Neural cell (in vitro differentiated cells): Measurements from ENCODE around the gene RALGPS2. TPM values are rescaled to one million over a fixed set of nuclear protein-coding genes. Genes with fewer than 3 reads are reported as not detected.

Experiments
- H2AFZ ChIP-seq: fragments of 200-600, 300-800 bp; sonication (generic), shearing (Covaris generic); 2 replicates; pipeline ENCODE4 v1.6.0; 2014; ENCODE audit warnings: low read depth, mild to moderate bottlenecking, antibody characterized with exemption, low read length, moderate library complexity
- H3F3A ChIP-seq: fragments of 200-600 bp; shearing (Covaris generic); 2 replicates; pipeline ENCODE4 v1.6.1; 2016; ENCODE audit warnings: mild to moderate bottlenecking, moderate library complexity, mixed read lengths, antibody characterized with exemption, low read length; ENCODE audit not compliant: insufficient read depth, poor library complexity, severe bottlenecking
- H3K27ac ChIP-seq: fragments of 200-600, 300-800 bp; sonication (generic), shearing (Covaris generic); 2 replicates; pipeline ENCODE4 v1.5.1; 2014; ENCODE audit warnings: mild to moderate bottlenecking, low read length, moderate library complexity
- H3K27me3 ChIP-seq: fragments of 300-800, 200-600 bp; sonication (generic), shearing (Covaris generic); 2 replicates; pipeline ENCODE4 v1.6.0; 2014; ENCODE audit warnings: mild to moderate bottlenecking, low read depth, low read length, moderate library complexity; ENCODE audit not compliant: insufficient read depth
- H3K36me3 ChIP-seq: fragments of 300-800, 200-600 bp; sonication (generic), shearing (Covaris generic); 2 replicates; pipeline ENCODE4 v1.5.1; 2014; ENCODE audit warnings: mild to moderate bottlenecking, antibody characterized with exemption, low read length, moderate library complexity; ENCODE audit not compliant: insufficient read depth
- H3K4me2 ChIP-seq: fragments of 300-800, 200-600 bp; sonication (generic), shearing (Covaris generic); 2 replicates; pipeline ENCODE4 v1.6.0; 2014; ENCODE audit warnings: mild to moderate bottlenecking, low read length
- H3K4me3 ChIP-seq: fragments of 300-800, 200-600 bp; sonication (generic), shearing (Covaris generic); 2 replicates; pipeline ENCODE4 v1.5.1; 2014; ENCODE audit warnings: mild to moderate bottlenecking, low read length, moderate library complexity
- H3K79me2 ChIP-seq: fragments of 200-600 bp; shearing (Covaris generic); replicated peaks from 2 replicates; pipeline ENCODE4 v1.6.0; 2014; ENCODE audit warnings: mild to moderate bottlenecking, low read length, moderate library complexity; ENCODE audit not compliant: insufficient read depth
- H3K9ac ChIP-seq: fragments of 300-800, 200-600 bp; sonication (generic), shearing (Covaris generic); 2 replicates; pipeline ENCODE4 v1.6.1; 2016; ENCODE audit warnings: mild to moderate bottlenecking, low read length, mixed read lengths
- H3K9me2 ChIP-seq: fragments of 200-600 bp; shearing (Covaris generic); 2 replicates; pipeline ENCODE4 v1.6.1; 2016; ENCODE audit warnings: mild to moderate bottlenecking, low read length, mixed read lengths; ENCODE audit not compliant: insufficient read depth
- H3K9me3 ChIP-seq: fragments of 200-600, 300-800 bp; sonication (generic), shearing (Covaris generic); 2 replicates; pipeline ENCODE4 v1.6.1; 2016; ENCODE audit warnings: mild to moderate bottlenecking, mixed run types, low read length, moderate library complexity, mixed read lengths
- H4K20me1 ChIP-seq: fragments of 200-600 bp; shearing (Covaris generic); 2 replicates; pipeline ENCODE4 v1.6.1; 2016; ENCODE audit warnings: mild to moderate bottlenecking, mixed run types; ENCODE audit not compliant: insufficient read depth
- CTCF ChIP-seq: fragments of 450-650 bp; IDR thresholded peaks from 2 replicates; pipeline ENCODE4 v1.5.1; 2014; ENCODE audit warnings: antibody characterized with exemption, mild to moderate bottlenecking, moderate library complexity; ENCODE audit not compliant: poor library complexity, severe bottlenecking
- EP300 ChIP-seq: fragments of 450-650 bp; conservative IDR thresholded peaks from 2 replicates; pipeline ENCODE4 v1.6.1; 2014; ENCODE audit warnings: antibody characterized with exemption, mild to moderate bottlenecking, moderate library complexity; ENCODE audit not compliant: poor library complexity, severe bottlenecking
- EZH2 ChIP-seq: fragments of 200-600, 300-800 bp; shearing (Covaris generic), sonication (generic); IDR thresholded peaks from 2 replicates; pipeline ENCODE4 v1.6.1; 2014; ENCODE audit warnings: antibody characterized with exemption, low read length, borderline replicate concordance, mild to moderate bottlenecking; ENCODE audit not compliant: insufficient read depth, poor library complexity, severe bottlenecking
- MXI1 ChIP-seq: fragments of 450-650 bp; conservative IDR thresholded peaks from 2 replicates; pipeline ENCODE4 v1.6.1; 2014; ENCODE audit warnings: antibody characterized with exemption, mild to moderate bottlenecking; ENCODE audit not compliant: poor library complexity, severe bottlenecking
- POLR2AphosphoS5 ChIP-seq: IDR thresholded peaks from 2 replicates; pipeline ENCODE4 v1.6.1; 2012
- RAD21 ChIP-seq: fragments of 450-650 bp; conservative IDR thresholded peaks from 2 replicates; pipeline ENCODE4 v1.6.1; 2014; ENCODE audit warnings: antibody characterized with exemption, mild to moderate bottlenecking, moderate library complexity
- REST ChIP-seq: IDR thresholded peaks from 2 replicates; pipeline ENCODE4 v1.6.1; 2012; ENCODE audit warnings: borderline replicate concordance
- SMC3 ChIP-seq: fragments of 450-650 bp; conservative IDR thresholded peaks from 2 replicates; pipeline ENCODE4 v1.6.1; 2014; ENCODE audit warnings: antibody characterized with exemption, mild to moderate bottlenecking, moderate library complexity; ENCODE audit not compliant: poor library complexity
- TAF1 ChIP-seq: IDR thresholded peaks from 2 replicates; pipeline ENCODE4 v1.6.1; 2012; ENCODE audit warnings: low read depth
- polyA plus RNA-seq: library from polyadenylated mRNA; depleted of rRNA; stranded (reverse); fragments of >200 nt; gene quantifications from 2 replicates; pipeline ENCODE4 v1.2.3, GENCODE V29; 2014

RALGPS2 gene
- polyA plus RNA-seq, 1 donor from 2014 or later: 26.6 TPM

- no peaks in the 10 kb centered on the region for H3K27me3 ChIP-seq
Observed at GRCh38 chr1:178895928-178896327, 170.9 kb downstream of the RALGPS2 start.

GRCh38 chr1:178898401-178898800 lies 173.4 kb downstream of the RALGPS2 start:
- H3K27me3 ChIP-seq: no peaks in the 10 kb centered on the region
- no peaks in the 10 kb centered on the region for H3K79me2 ChIP-seq
- H3K27ac ChIP-seq: no peak overlapping the region
- H2AFZ ChIP-seq: no peak overlapping the region
- H3F3A ChIP-seq: no peaks in the 10 kb centered on the region
- H3K9me3 ChIP-seq: no peaks in the 10 kb centered on the region
- H3K36me3 ChIP-seq: no peaks in the 10 kb centered on the region
- no peak overlapping the region for H3K9ac ChIP-seq
- no peaks in the 10 kb centered on the region for H3K9me2 ChIP-seq
- H3K4me3 ChIP-seq: no peak overlapping the region
- no peaks in the 10 kb centered on the region for H4K20me1 ChIP-seq
- H3K4me2 ChIP-seq: no peak overlapping the region
- no peak for TF ChIP-seq POLR2AphosphoS5
- TF ChIP-seq CTCF: no peak
- TF ChIP-seq EP300: no peak
- TF ChIP-seq REST: no peak
- no peak for TF ChIP-seq MXI1
- no peak for TF ChIP-seq TAF1
- TF ChIP-seq RAD21: no peak

More at GRCh38 chr1:178895928-178896327, 170.9 kb downstream of the RALGPS2 start:
- H3K27ac ChIP-seq: no peak overlapping the region
- no peak for TF ChIP-seq POLR2AphosphoS5
- no peak for TF ChIP-seq REST
- no peak for TF ChIP-seq EZH2
- TF ChIP-seq EP300: no peak
- no peak for TF ChIP-seq MXI1
- no peak for TF ChIP-seq RAD21
- no peak for TF ChIP-seq SMC3
- no peak for TF ChIP-seq CTCF
- TF ChIP-seq TAF1: no peak
- H3K9me2 ChIP-seq: no peaks in the 10 kb centered on the region
- H3K9me3 ChIP-seq: no peaks in the 10 kb centered on the region
- no peak overlapping the region for H3K4me3 ChIP-seq
- no peak overlapping the region for H3K4me2 ChIP-seq
- no peaks in the 10 kb centered on the region for H3F3A ChIP-seq
- no peak overlapping the region for H3K9ac ChIP-seq
- H4K20me1 ChIP-seq: no peaks in the 10 kb centered on the region
- H3K79me2 ChIP-seq: no peaks in the 10 kb centered on the region
- no peaks in the 10 kb centered on the region for H3K36me3 ChIP-seq
- no peak overlapping the region for H2AFZ ChIP-seq
